GM12878 (cell line): ENCODE data around the gene ASB4. TPM values are rescaled to one million over a fixed set of nuclear protein-coding genes. Genes with fewer than 3 reads are reported as not detected.

ENCODE experiments used
- EP300 ChIP-seq, 2 experiments: fragments of 150-350 bp in 1 of 2; IDR thresholded peaks; 2 replicates each; pipeline ENCODE4 v1.6.1; 2011 to 2012; ENCODE audit warnings: low read depth in 2 of 2, low read length in 2 of 2, borderline replicate concordance in 1 of 2, improper control_type of control experiment in 1 of 2, inconsistent platforms in 1 of 2; ENCODE audit not compliant: control insufficient read depth in 1 of 2
- HDAC2 ChIP-seq: fragments of 200-600 bp; sonication (generic); IDR thresholded peaks from 2 replicates; pipeline ENCODE4 v1.6.1; 2017
- IKZF2 ChIP-seq, 2 experiments: fragments of 450-650 bp; IDR thresholded peaks; 2 replicates each; pipeline ENCODE4 v1.6.1; 2017; ENCODE audit warnings: mild to moderate bottlenecking in 2 of 2, moderate library complexity in 2 of 2
- JUNB ChIP-seq: IDR thresholded peaks from 2 replicates; pipeline ENCODE4 v1.6.1; 2016; ENCODE audit warnings: antibody characterized with exemption, mild to moderate bottlenecking
- KDM1A ChIP-seq: fragments of 200-600 bp; sonication (generic); IDR thresholded peaks from 2 replicates; pipeline ENCODE4 v1.6.1; 2016; ENCODE audit warnings: borderline replicate concordance
- NBN ChIP-seq: fragments of 450-650 bp; IDR thresholded peaks from 2 replicates; pipeline ENCODE4 v1.6.1; 2016
- NFXL1 ChIP-seq: fragments of 450-650 bp; IDR thresholded peaks from 2 replicates; pipeline ENCODE4 v1.6.1; 2017; ENCODE audit warnings: antibody characterized with exemption, mild to moderate bottlenecking, borderline replicate concordance
- PAX8 ChIP-seq: fragments of 450-650 bp; IDR thresholded peaks from 2 replicates; pipeline ENCODE4 v1.6.1; 2017; ENCODE audit warnings: mild to moderate bottlenecking, moderate library complexity
- POU2F2 ChIP-seq: IDR thresholded peaks from 3 replicates; pipeline ENCODE4 v1.6.1; 2011; ENCODE audit warnings: low read depth, mild to moderate bottlenecking, low read length, borderline replicate concordance
- RB1 ChIP-seq: fragments of 450-650 bp; formaldehyde crosslinking; IDR thresholded peaks from 2 replicates; pipeline ENCODE4 v1.6.1; 2017; ENCODE audit warnings: mild to moderate bottlenecking, borderline replicate concordance
- SMAD1 ChIP-seq: fragments of 450-650 bp; IDR thresholded peaks from 2 replicates; pipeline ENCODE4 v1.6.1; 2018; ENCODE audit warnings: mild to moderate bottlenecking, low read depth; ENCODE audit not compliant: partially characterized antibody
- SMARCA5 ChIP-seq: fragments of 450-650 bp; IDR thresholded peaks from 2 replicates; pipeline ENCODE4 v1.6.1; 2017; ENCODE audit warnings: mild to moderate bottlenecking
- SP1 ChIP-seq: IDR thresholded peaks from one replicate; pipeline ENCODE4 v1.6.1; 2011; ENCODE audit warnings: low read depth, low read length
- TARDBP ChIP-seq: IDR thresholded peaks from 2 replicates; pipeline ENCODE4 v1.6.1; 2016; ENCODE audit warnings: borderline replicate concordance
- YBX1 ChIP-seq: fragments of 450-650 bp; IDR thresholded peaks from 2 replicates; pipeline ENCODE4 v1.6.1; 2016; ENCODE audit warnings: antibody characterized with exemption
- YY1 ChIP-seq: IDR thresholded peaks from 2 replicates; pipeline ENCODE4 v1.6.1; 2011; ENCODE audit warnings: low read depth, mild to moderate bottlenecking, low read length
- ZBED1 ChIP-seq: IDR thresholded peaks from 2 replicates; pipeline ENCODE4 v1.6.1; 2016; ENCODE audit warnings: borderline replicate concordance
- ZNF24 ChIP-seq: fragments of 450-650 bp; IDR thresholded peaks from 2 replicates; pipeline ENCODE4 v1.6.1; 2017; ENCODE audit warnings: antibody characterized with exemption, mild to moderate bottlenecking
- polyA plus RNA-seq, 11 experiments: library from polyadenylated mRNA; depleted of rRNA in 4 of 11; unstranded in 6 of 11; stranded (reverse) in 5 of 11; fragments of >200 nt; fragmentation: Nextera tagmentation in 4 of 11; fragmentation: Illumina TruSeq in 1 of 11; extraction: Ambion mirVana in 4 of 11; extraction: Trizol in 1 of 11; gene quantifications; 1 replicate in 1 of 11; 2 replicates in 10 of 11; pipeline versions ENCODE4 v1.2.1 to v1.2.3, GENCODE V29; 2011 to 2016; ENCODE audit warnings: inconsistent platforms in 2 of 11, missing spikeins in 2 of 11, low read depth in 1 of 11
- total RNA-seq, 4 experiments: library from RNA; depleted of rRNA in 3 of 4; stranded (reverse); fragments of >200 nt in 3 of 4; fragmentation: Illumina TruSeq in 1 of 4; extraction: Trizol in 1 of 4; gene quantifications; 2 replicates each; pipeline versions ENCODE4 v1.2.1 to v1.2.3, GENCODE V29; 2013 to 2021
- TF ChIP-seq, protein P1 (sequence below): fragments of 450-650 bp; formaldehyde crosslinking; IDR thresholded peaks from 2 replicates; pipeline ENCODE4 v1.4.0; 2022; ENCODE audit warnings: mild to moderate bottlenecking, moderate library complexity
- TF ChIP-seq, protein P2 (sequence below): fragments of 450-650 bp; IDR thresholded peaks from 2 replicates; pipeline ENCODE4 v1.6.1; 2018; ENCODE audit warnings: mild to moderate bottlenecking, low read depth, moderate library complexity; ENCODE audit not compliant: partially characterized antibody
- TF ChIP-seq, protein P3 (sequence below): fragments of 450-650 bp; formaldehyde crosslinking; IDR thresholded peaks from 2 replicates; pipeline ENCODE4 v1.4.0; 2020; ENCODE audit warnings: mild to moderate bottlenecking, moderate library complexity
- TF ChIP-seq, protein P4 (sequence below): IDR thresholded peaks from 2 replicates; pipeline ENCODE4 v1.6.1; 2012; ENCODE audit warnings: low read depth, low read length, improper control_type of control experiment

The ASB4 gene
- total and polyA plus RNA-seq, 10 of the 15 experiments (the other 5 are each of a cell fraction or from before 2014, with no cell fraction given), result 0.12 to 1.1 TPM; not detected in 8

DNA sequence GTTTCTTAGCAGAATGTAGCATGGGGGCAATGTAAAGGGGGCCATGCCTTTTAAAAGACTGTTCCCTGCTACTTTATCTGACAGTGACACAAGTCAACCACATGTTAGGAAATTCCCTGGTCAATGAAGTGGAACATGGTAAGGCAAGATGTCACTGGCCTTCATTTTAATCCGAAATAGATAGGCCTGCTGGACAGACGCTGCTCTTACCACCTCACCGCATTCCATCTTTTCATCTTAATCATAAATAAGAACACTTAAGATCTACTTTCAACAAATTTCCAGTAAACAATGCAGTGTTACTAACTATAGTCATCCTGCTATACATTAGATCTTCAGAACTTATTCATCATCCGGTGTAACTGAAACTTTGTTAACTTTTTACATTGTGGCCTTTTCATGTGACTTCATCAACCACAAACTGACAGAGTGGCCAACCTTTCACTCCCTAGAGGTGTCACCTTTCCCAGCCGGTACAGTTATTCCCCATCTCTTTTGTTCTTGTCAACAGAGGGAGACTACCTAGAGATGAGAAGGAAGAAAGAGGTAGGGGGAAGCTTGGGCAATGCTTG lies 15.6 kb downstream of the ASB4 start (continued):
- TF ChIP-seq EP300 (IDR thresholded peaks at IDR 0.05; ENCODE audit: borderline replicate concordance in 1 of 2, control insufficient read depth in 1 of 2, low read depth in 2 of 2, low read length in 2 of 2) (peak; percentile 96 to 97), NBN (peak; percentile 88), JUNB (peak; percentile 84), POU2F2 (peak; percentile 18; the same call in 1 of the 3 replicates), IKZF2 (IDR thresholded peaks at IDR 0.05) (peak; percentile 100), YBX1 (no peak), SP1 (no peak), HDAC2 (no peak), TARDBP (no peak), NFXL1 (no peak), PAX8 (peak; percentile 98), YY1 (peak; percentile 53; the same call in 1 of the 2 replicates), RB1 (no peak), ZNF24 (peak; percentile 86), ZBED1 (peak; percentile 83; the same call in 1 of the 2 replicates), KDM1A (no peak), SMARCA5 (no peak), SMAD1 (peak; percentile 73)
- TF ChIP-seq, protein P1, sequence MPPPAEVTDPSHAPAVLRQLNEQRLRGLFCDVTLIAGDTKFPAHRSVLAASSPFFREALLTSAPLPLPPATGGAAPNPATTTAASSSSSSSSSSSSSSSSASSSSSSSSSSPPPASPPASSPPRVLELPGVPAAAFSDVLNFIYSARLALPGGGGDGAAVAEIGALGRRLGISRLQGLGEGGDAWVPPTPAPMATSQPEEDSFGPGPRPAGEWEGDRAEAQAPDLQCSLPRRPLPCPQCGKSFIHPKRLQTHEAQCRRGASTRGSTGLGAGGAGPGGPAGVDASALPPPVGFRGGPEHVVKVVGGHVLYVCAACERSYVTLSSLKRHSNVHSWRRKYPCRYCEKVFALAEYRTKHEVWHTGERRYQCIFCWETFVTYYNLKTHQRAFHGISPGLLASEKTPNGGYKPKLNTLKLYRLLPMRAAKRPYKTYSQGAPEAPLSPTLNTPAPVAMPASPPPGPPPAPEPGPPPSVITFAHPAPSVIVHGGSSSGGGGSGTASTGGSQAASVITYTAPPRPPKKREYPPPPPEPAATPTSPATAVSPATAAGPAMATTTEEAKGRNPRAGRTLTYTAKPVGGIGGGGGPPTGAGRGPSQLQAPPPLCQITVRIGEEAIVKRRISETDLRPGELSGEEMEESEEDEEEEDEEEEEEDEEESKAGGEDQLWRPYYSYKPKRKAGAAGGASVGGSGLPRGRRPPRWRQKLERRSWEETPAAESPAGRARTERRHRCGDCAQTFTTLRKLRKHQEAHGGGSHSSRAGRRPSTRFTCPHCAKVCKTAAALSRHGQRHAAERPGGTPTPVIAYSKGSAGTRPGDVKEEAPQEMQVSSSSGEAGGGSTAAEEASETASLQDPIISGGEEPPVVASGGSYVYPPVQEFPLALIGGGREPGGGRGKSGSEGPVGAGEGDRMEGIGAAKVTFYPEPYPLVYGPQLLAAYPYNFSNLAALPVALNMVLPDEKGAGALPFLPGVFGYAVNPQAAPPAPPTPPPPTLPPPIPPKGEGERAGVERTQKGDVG (CRISPR knock-in tag), result no peak
- TF ChIP-seq, protein P2, sequence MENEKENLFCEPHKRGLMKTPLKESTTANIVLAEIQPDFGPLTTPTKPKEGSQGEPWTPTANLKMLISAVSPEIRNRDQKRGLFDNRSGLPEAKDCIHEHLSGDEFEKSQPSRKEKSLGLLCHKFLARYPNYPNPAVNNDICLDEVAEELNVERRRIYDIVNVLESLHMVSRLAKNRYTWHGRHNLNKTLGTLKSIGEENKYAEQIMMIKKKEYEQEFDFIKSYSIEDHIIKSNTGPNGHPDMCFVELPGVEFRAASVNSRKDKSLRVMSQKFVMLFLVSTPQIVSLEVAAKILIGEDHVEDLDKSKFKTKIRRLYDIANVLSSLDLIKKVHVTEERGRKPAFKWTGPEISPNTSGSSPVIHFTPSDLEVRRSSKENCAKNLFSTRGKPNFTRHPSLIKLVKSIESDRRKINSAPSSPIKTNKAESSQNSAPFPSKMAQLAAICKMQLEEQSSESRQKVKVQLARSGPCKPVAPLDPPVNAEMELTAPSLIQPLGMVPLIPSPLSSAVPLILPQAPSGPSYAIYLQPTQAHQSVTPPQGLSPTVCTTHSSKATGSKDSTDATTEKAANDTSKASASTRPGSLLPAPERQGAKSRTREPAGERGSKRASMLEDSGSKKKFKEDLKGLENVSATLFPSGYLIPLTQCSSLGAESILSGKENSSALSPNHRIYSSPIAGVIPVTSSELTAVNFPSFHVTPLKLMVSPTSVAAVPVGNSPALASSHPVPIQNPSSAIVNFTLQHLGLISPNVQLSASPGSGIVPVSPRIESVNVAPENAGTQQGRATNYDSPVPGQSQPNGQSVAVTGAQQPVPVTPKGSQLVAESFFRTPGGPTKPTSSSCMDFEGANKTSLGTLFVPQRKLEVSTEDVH, result no peak
- TF ChIP-seq, protein P3, sequence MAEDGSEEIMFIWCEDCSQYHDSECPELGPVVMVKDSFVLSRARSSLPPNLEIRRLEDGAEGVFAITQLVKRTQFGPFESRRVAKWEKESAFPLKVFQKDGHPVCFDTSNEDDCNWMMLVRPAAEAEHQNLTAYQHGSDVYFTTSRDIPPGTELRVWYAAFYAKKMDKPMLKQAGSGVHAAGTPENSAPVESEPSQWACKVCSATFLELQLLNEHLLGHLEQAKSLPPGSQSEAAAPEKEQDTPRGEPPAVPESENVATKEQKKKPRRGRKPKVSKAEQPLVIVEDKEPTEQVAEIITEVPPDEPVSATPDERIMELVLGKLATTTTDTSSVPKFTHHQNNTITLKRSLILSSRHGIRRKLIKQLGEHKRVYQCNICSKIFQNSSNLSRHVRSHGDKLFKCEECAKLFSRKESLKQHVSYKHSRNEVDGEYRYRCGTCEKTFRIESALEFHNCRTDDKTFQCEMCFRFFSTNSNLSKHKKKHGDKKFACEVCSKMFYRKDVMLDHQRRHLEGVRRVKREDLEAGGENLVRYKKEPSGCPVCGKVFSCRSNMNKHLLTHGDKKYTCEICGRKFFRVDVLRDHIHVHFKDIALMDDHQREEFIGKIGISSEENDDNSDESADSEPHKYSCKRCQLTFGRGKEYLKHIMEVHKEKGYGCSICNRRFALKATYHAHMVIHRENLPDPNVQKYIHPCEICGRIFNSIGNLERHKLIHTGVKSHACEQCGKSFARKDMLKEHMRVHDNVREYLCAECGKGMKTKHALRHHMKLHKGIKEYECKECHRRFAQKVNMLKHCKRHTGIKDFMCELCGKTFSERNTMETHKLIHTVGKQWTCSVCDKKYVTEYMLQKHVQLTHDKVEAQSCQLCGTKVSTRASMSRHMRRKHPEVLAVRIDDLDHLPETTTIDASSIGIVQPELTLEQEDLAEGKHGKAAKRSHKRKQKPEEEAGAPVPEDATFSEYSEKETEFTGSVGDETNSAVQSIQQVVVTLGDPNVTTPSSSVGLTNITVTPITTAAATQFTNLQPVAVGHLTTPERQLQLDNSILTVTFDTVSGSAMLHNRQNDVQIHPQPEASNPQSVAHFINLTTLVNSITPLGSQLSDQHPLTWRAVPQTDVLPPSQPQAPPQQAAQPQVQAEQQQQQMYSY (CRISPR knock-in tag), result no peak
- TF ChIP-seq, protein P4, sequence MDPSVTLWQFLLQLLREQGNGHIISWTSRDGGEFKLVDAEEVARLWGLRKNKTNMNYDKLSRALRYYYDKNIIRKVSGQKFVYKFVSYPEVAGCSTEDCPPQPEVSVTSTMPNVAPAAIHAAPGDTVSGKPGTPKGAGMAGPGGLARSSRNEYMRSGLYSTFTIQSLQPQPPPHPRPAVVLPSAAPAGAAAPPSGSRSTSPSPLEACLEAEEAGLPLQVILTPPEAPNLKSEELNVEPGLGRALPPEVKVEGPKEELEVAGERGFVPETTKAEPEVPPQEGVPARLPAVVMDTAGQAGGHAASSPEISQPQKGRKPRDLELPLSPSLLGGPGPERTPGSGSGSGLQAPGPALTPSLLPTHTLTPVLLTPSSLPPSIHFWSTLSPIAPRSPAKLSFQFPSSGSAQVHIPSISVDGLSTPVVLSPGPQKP, result no peak
